ENCODE measurements around the gene PHTF1. TPM values are rescaled to one million over a fixed set of nuclear protein-coding genes. Genes with fewer than 3 reads are reported as not detected.
"Not testable (repeated sequence)": the region's sequence is repeated elsewhere in the genome, so short reads cannot be mapped to it uniquely, and the experiment has no call there.

PHTF1 gene
- total RNA-seq, 1 donor from 2014 or later, result 14.7 TPM

DNA sequence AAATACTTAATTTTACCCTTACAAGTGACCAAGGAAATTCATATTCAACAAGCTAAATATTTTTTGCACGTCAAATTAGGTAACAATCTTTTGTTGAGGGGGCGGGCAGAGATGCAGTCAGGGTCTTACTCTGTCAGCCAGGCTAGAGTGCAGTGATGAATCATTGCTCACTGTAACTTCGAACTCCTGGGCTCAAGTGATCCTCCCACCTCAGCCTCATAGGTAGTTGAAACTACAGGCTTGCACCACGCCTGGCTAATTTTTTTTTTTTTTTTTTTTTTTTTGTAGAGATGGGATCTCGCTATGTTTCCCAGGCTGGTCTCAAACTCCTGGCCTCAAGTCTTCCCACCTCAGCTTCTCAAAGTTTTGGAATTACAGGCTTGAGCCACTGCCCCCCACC is 26.5 kb downstream of the PHTF1 start:
- no peak for DNase-seq (ENCODE audit: low spot score)

DNA sequence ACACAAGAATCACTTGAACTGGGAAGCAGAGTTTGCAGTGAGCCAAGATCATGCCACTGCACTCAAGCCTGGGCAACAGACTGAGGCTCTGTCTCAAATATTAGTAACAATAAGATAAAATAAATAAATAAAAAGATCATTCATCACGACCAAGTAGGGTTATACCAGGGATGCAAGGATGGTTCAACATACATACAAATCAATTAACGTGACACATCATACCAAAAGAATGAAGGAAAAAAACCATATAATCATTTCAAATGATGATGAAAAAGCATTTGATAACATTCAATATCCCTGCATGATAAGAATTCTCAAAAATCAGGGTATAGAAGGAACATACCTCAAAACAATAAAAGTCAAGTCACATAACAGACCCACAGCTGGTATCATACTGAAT is 38.3 kb downstream of the PHTF1 start:
- no peak for DNase-seq (ENCODE audit: low spot score)

DNA sequence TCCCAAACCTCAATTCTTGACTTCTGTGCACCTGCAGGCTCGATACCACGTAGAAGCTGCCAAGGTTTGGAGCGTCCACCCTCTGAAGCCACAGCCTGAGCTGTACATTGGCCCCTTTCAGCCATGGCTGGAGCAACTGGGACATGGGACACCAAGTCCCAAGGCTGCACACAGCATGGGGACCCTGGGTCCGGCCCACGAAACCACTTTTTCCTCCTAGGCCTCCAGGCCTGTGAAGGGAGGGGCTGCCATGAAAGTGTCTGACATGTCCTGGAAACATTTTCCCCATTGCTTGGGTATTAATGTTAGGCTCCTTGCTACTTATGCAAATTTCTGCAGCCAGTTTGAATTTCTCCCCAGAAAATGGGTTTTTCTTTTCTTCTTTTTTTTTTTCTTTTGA is 40.7 kb downstream of the PHTF1 start:
- not testable (repeated sequence) for DNase-seq (ENCODE audit: low spot score)

DNA sequence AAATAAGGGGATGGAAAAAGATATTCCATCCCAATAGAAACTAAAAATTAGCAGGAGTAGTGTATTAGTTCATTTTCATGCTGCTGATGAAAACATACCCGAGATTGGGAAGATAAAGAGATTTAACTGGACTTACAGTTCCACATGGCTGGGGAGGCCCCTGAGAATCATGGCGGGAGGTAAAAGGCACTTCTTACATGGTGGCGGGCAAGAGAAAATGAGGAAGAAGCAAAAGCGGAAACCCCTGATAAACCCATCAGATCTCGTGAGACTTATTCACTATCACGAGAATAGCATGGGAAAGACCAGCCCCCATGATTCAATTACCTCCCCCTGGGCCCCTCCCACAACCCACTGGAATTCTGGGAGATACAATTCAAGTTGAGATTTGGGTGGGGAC is 41.8 kb downstream of the PHTF1 start:
- DNase-seq (ENCODE audit: low spot score), result not testable (repeated sequence)

DNA sequence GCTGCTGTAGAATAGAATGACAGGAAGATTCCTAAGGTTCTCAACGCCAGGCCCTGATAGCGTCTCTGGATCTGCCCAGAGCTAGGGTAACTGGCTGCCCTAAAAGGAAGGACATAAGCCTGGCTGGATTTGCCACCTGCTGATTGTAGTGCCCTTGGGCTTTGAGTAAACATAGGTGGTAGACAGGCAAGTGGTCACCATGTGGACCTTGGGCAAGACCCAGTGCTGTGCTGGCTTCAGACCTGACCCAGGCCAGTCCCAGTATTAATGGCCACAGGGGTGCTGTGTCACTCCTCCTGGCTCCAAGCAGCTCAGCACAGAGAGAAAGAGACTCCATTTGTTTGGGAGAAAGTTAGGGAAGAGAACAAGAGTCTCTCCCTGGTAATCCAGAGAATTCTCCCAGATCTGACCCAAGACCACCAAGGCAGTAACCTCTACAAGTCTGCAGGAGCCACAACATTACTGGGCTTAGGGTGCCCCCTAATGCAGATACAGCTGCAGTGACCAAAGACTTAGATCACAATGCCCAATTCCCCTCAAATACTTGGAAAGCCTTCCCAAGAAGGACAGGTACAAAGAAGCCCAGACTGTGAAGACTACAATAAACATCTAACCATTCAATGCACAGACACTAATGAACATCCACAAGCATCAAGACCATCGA is 44.5 kb downstream of the PHTF1 start:
- DNase-seq (ENCODE audit: low spot score), result no peak

GRCh38 chr1:113701429-113701828 is 57.9 kb downstream of the PHTF1 start:
- no peak for DNase-seq (ENCODE audit: low spot score)

- DNase-seq (ENCODE audit: low spot score), result no peak
These were observed 64.4 kb downstream of the PHTF1 start for GRCh38 chr1:113694910-113695309.

DNA sequence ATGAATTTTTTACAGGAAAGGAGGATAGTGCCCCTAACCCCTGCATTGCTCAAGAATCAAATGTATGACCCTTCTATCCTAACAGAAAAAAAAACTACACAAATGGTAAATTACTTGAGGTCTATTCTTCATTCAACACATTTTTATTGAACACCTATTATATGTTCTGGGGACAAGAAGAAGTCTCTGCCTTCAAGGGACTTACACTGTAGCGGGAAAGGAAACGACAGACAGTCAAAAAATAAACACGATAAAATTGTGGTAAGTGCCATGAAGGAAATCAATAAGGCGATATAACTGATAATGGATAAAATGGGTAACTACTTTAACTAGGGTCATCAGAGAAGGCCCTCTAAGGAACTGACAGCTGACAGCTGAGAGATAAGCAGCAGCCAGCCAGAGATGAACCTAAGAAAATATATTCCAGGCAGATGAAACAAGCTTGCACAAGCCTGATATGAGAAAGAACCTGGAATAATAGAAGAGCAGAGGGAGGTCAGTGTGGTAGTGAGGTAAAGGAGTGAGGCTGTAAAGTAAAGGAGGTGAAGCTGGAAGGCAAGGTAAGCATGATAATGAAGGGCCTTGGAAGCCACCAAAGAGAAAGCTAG is 66.4 kb downstream of the PHTF1 start:
- DNase-seq (ENCODE audit: low spot score), result no peak

- DNase-seq (ENCODE audit: low spot score), result no peak
These were observed 66.9 kb downstream of the PHTF1 start for GRCh38 chr1:113692342-113692741.

GRCh38 chr1:113691184-113691583 is 68.1 kb downstream of the PHTF1 start:
- no peak for DNase-seq (ENCODE audit: low spot score)

DNA sequence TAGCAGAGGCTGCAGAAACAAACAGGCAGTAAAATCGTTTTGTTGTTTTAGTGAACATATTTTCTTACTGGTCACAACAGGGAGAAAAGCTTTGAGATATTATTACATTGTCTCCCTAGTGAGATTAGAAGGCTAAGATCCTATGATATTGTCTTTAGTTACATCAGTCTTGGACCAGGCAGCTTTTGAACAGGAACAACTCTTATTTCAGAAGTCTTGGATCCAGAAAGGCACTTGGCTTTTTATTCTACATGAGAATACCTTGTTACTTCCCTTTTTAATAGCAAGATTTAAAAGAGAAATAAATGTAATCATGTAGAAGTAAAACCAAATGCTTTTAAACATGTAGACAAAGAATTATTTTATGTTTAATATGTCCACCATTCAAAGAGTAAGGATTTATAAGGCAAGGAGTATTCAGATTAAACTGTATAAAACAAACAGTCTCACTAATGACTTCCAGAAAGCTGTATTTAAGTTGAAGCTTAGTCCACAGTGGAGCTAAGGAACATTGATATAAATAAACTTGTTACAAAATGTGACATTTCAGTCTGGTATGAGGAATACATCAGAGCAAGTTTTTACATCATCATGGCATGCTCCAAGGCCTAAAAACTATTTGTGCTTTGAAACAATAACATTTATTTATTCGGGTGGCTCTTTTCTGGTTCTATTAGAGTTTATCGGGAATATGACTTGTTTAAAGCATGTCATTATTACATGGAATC is 72.2 kb downstream of the PHTF1 start:
- no peak for DNase-seq (ENCODE audit: low spot score)

- no peak for DNase-seq (ENCODE audit: low spot score)
These were observed 75.1 kb downstream of the PHTF1 start for GRCh38 chr1:113684153-113684541.

DNA sequence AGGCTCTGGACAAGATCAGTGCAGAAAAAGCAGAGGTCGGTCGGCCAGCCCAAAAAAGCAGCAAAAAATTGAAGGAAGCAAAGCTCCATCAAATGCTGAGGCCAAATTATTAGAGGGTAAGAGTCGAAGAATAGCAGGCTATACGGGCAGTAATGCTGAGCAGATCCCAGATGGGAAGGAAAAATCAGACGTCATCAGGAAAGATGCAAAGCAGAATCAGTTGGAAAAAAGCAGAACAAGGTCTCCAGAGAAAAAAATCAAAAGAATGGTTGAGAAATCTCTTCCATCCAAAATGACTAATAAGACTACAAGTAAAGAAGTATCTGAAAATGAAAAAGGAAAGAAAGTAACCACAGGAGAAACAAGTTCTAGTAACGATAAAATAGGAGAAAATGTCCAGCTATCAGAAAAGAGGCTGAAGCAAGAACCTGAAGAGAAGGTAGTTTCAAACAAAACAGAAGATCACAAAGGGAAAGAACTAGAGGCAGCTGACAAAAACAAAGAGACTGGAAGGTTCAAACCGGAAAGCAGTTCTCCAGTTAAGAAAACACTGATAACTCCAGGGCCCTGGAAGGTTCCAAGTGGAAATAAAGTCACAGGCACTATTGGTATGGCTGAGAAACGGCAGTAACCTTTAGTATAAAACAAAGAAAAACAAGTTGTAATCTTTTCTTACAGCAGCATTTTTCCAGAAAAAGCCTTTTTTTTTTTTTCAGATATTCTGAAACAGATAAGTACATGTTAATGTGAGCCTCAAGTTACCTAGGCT is 75.7 kb downstream of the PHTF1 start:
- DNase-seq (ENCODE audit: low spot score), result no peak

- no peak for DNase-seq (ENCODE audit: low spot score)
These were observed 77.5 kb downstream of the PHTF1 start for GRCh38 chr1:113681596-113682337.

DNA sequence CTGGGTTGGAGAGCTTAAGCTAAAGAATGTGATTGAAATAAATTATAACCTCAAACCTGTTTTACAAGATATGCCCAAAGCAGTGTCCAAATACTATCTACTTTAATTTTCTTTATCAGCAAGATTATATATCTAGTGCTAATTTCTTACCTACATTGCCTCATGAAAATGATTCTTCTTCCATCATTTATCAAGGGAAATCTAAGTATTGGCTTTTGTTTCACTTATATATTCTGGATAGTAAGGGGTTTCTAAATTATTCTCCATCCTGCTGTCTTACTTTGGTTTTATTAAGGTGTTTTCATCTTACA is 81.2 kb downstream of the PHTF1 start:
- DNase-seq (ENCODE audit: low spot score), result no peak

DNA sequence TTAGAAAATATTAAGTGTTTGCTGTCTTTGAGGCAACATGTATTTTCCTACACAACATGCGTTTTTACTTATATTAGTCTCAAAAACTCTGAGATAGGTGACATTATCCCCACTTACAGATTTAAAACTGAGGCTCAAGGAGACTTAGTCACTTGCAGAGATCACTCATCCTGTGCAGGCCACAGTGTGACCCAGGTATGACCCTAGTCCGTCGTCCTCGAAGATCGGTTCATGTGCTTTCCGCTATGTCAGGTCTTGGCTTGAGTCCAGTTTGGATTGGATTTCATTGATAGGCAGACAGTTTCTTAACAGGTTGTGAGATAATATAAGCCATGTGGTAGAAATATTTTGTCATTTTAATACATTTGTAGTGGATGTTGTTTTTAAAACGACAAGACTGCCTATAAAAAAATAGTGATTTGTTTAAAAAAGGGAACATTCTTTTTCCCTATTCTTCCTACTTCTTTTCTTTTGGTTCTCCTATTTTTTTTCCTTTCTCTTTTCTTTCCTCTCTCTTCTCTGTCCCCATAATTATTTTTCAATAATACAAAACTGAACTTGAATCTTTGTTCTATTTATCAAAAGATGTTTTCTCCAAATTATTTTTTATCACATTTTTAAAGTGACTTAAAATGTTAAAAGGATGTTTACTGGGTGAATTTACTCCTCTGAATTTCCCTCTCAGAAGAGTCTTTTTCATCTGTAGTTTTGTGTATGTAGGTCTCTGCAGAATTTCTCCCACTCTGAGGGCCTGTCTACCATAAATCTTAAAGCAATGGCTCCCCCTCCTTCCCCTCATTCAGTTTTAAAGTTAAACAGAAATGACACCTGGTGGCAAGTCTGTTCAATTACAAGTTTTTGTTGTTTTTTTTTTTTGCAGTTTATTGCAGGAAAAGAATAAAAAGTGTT is 81.8 kb downstream of the PHTF1 start:
- DNase-seq (ENCODE audit: low spot score), result no peak

GRCh38 chr1:113676524-113676923 is 82.8 kb downstream of the PHTF1 start:
- DNase-seq (ENCODE audit: low spot score), result no peak

DNA sequence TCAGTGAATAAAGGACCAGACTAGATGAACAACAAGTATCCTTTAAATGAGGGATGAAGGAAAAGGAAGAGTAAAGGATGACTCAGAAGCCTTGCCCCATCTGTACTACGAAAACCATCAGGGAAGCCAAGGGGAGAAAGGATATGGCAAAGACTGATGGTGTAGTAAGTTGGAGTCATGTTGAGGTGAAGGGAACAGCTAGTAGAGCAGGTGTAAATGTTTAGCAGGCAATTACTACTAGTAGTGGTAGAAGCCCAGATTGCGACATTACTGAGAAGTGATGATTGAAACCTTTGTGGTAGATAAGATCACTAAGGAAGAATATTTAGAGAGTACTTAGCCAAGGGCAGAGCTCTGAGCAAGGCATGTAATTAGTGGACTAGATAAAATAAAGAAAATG is 84.0 kb downstream of the PHTF1 start:
- no peak for DNase-seq (ENCODE audit: low spot score)

DNA sequence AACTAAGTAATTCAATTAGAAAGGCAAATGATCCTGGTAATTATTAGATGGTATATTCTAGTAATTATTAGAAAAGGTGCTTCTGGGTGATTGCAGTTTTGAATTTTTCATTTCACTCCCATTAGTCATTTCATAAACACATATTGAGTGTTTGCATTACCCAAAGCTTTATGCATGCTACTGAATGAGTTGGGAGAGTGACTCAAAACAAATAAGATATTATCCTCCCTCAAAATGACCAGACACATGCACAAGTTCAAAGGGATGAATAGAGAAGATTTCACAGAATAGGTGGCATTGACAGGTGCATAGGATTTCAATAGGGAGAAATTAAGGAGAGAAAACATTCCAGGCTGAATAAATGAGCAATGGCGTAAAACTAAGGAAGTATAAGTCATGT is 84.7 kb downstream of the PHTF1 start:
- DNase-seq (ENCODE audit: low spot score), result no peak

GRCh38 chr1:113672491-113672890 is 86.8 kb downstream of the PHTF1 start:
- DNase-seq (ENCODE audit: low spot score), result no peak

Measured in mesenteric fat pad (tissue), 1 donor.